AG04449 (cell line): Measurements from ENCODE around the gene UBQLN4.

Experiments used
- CTCF ChIA-PET: fragments of 350-600 bp; formaldehyde crosslinking; extraction: SDS; loops from one replicate; lab custom pipeline; 2021; ENCODE audit warnings: antibody characterized with exemption; lab: Yijun Ruan, JAX
- POLR2A ChIA-PET: fragments of 400-600, 350-600 bp; formaldehyde crosslinking; extraction: SDS; loops from one replicate; lab custom pipeline; 2020; ENCODE audit warnings: antibody characterized with exemption, inconsistent platforms; lab: Yijun Ruan, JAX
- DNase-seq: peaks from one replicate; pipeline ENCODE4 v3.0.0-alpha.2; 2010; ENCODE audit warnings: low read depth, low spot score
- H3K4me3 ChIP-seq: 2 replicates; pipeline ENCODE4 v1.5.1; 2011; ENCODE audit warnings: low read depth, mild to moderate bottlenecking, control low read depth, low read length
- TF ChIP-seq, protein P1 (sequence below): IDR thresholded peaks from one replicate; pipeline ENCODE4 v1.5.1; 2011; ENCODE audit warnings: mild to moderate bottlenecking, moderate library complexity, low read length, control low read depth, inconsistent platforms; ENCODE audit not compliant: insufficient read depth; ENCODE audit errors: missing control alignments

UBQLN4 gene

DNA sequence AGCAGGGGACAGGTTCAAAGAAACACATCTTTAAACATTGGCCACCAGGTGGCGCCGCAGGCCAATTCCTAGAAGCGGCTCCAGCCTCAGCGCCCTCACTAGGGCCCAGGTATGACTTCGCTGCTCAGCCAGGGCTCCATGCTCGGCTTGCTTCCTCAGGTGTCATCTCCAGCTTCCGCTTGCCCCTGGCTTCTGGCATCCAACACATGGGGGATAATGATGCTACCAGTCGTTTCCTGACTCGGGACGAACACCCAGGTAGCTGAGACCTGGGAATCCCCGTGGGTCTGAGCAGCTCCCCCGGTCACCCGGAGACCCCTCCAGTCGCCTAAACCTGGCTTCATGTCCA, 37.2 kb upstream of the UBQLN4 start:
- POLR2A ChIA-PET: no interaction called here
- no peak for DNase-seq
- CTCF ChIA-PET: interaction anchor here (0.6 to 29.5 kb wide), 27 partner anchors 8 to 268 kb away, joined by 3 to 1837 read pairs (median 5); partner anchors contain the start of genes LMNA, PMF1, SEMA4A and SLC25A44
- TF ChIP-seq, protein P1, sequence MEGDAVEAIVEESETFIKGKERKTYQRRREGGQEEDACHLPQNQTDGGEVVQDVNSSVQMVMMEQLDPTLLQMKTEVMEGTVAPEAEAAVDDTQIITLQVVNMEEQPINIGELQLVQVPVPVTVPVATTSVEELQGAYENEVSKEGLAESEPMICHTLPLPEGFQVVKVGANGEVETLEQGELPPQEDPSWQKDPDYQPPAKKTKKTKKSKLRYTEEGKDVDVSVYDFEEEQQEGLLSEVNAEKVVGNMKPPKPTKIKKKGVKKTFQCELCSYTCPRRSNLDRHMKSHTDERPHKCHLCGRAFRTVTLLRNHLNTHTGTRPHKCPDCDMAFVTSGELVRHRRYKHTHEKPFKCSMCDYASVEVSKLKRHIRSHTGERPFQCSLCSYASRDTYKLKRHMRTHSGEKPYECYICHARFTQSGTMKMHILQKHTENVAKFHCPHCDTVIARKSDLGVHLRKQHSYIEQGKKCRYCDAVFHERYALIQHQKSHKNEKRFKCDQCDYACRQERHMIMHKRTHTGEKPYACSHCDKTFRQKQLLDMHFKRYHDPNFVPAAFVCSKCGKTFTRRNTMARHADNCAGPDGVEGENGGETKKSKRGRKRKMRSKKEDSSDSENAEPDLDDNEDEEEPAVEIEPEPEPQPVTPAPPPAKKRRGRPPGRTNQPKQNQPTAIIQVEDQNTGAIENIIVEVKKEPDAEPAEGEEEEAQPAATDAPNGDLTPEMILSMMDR: peak; percentile 72
- H3K4me3 ChIP-seq: no peak overlapping the region

GRCh38 chr1:156090138-156090839, 36.7 kb upstream of the UBQLN4 start:
- TF ChIP-seq, protein P1: no peak
- no peak for DNase-seq
- CTCF ChIA-PET: interaction anchor here (0.8 to 29.5 kb wide), 27 partner anchors 7 to 269 kb away, joined by 3 to 1837 read pairs (median 5); partner anchors contain the start of genes LMNA, PMF1, SEMA4A and SLC25A44
- H3K4me3 ChIP-seq: no peak overlapping the region
- POLR2A ChIA-PET: interaction anchor here (0.6 kb wide), 1 partner anchor 135 kb away, joined by 3 read pairs; no protein-coding TSS in a partner anchor

- no peak overlapping the region for H3K4me3 ChIP-seq
- no peak for DNase-seq
- CTCF ChIA-PET: interaction anchor here (1.0 to 29.5 kb wide), 21 partner anchors 11 to 269 kb away, joined by 3 to 1837 read pairs (median 5); partner anchors contain the start of genes LMNA, PMF1, SEMA4A and SLC25A44
- TF ChIP-seq, protein P1: no peak
- POLR2A ChIA-PET: interaction anchor here (0.6 kb wide), 2 partner anchors 113 to 135 kb away, joined by 3 read pairs; no protein-coding TSS in a partner anchor
Observed at GRCh38 chr1:156089704-156090103, 36.1 kb upstream of the UBQLN4 start.

- POLR2A ChIA-PET: no interaction called here
- TF ChIP-seq, protein P1: no peak
- no peak for DNase-seq
- H3K4me3 ChIP-seq: no peak overlapping the region
- CTCF ChIA-PET: interaction anchor here (1.2 to 29.5 kb wide), 4 partner anchors 10 to 48 kb away, joined by 3 to 1837 read pairs (median 38); partner anchors contain the start of genes LMNA and SEMA4A
Observed at GRCh38 chr1:156086256-156086662, 32.7 kb upstream of the UBQLN4 start.

GRCh38 chr1:156083800-156084790, 30.5 kb upstream of the UBQLN4 start:
- peak overlapping the region; percentile 80 for H3K4me3 ChIP-seq
- CTCF ChIA-PET: interaction anchor here (0.9 to 29.5 kb wide), 11 partner anchors 9 to 143 kb away, joined by 3 to 1837 read pairs (median 5); partner anchors contain the start of genes LMNA and SEMA4A
- TF ChIP-seq, protein P1: no peak
- no peak for DNase-seq
- POLR2A ChIA-PET: no interaction called here
